ENCODE measurements around the gene NOVA2. TPM values are rescaled to one million over a fixed set of nuclear protein-coding genes. Genes with fewer than 3 reads are reported as not detected.

The NOVA2 gene
- polyA plus RNA-seq, 3 donors = 4.1 to 5.4 (median 4.2) TPM

- DNase-seq (ENCODE audit: extremely low read depth in 1 of 11, low read depth in 9 of 11, low spot score in 4 of 11) = no peak
These were observed 88.7 kb downstream of the NOVA2 start for GRCh38 chr19:45884682-45885555.

GRCh38 chr19:45883881-45884681, 89.6 kb downstream of the NOVA2 start:
- no peak for DNase-seq (ENCODE audit: extremely low read depth in 1 of 11, low read depth in 9 of 11, low spot score in 4 of 11)

Other genes with a start within 250 kb of the NOVA2 start
- 10 to 100 TPM; 12.2 to 24.4 (median 17.3) TPM for gene FBXO46, start 243.0 kb downstream of the NOVA2 start, polyA plus RNA-seq (ENCODE audit: insufficient read length in 3 of 3)
- not detected for gene MEIOSIN, start 240.4 kb downstream of the NOVA2 start, polyA plus RNA-seq (ENCODE audit: insufficient read length in 3 of 3)
- 10 to 100 TPM; 13.9 to 28.1 (median 22.7) TPM for gene SIX5, start 204.6 kb downstream of the NOVA2 start, polyA plus RNA-seq (ENCODE audit: insufficient read length in 3 of 3)
- gene DMPK, start 191.4 kb downstream of the NOVA2 start, polyA plus RNA-seq (ENCODE audit: insufficient read length in 3 of 3) = 10 to 100 TPM; 39.1 to 63.6 (median 61.2) TPM
- 10 to 100 TPM; 27.1 to 46.9 (median 40.8) TPM for gene DMWD, start 181.0 kb downstream of the NOVA2 start, polyA plus RNA-seq (ENCODE audit: insufficient read length in 3 of 3)
- gene RSPH6A, start 158.6 kb downstream of the NOVA2 start, polyA plus RNA-seq (ENCODE audit: insufficient read length in 3 of 3) = not detected
- 10 to 100 TPM; 59.7 to 76.5 (median 70.1) TPM for gene SYMPK, start 110.7 kb downstream of the NOVA2 start, polyA plus RNA-seq (ENCODE audit: insufficient read length in 3 of 3)
- under 1 TPM; 0.12 to 0.79 (median 0.22) TPM for gene FOXA3, start 109.5 kb downstream of the NOVA2 start, polyA plus RNA-seq (ENCODE audit: insufficient read length in 3 of 3)
- 10 to 100 TPM; 14.1 to 28.5 (median 24.3) TPM for gene IRF2BP1, start 87.7 kb downstream of the NOVA2 start, polyA plus RNA-seq (ENCODE audit: insufficient read length in 3 of 3)
- gene MYPOP, start 71.3 kb downstream of the NOVA2 start, polyA plus RNA-seq (ENCODE audit: insufficient read length in 3 of 3) = 1 to 10 TPM; 2.8 to 5.9 (median 4.8) TPM
- not detected for gene NANOS2, start 59.1 kb downstream of the NOVA2 start, polyA plus RNA-seq (ENCODE audit: insufficient read length in 3 of 3)
- gene CCDC61, start 21.6 kb upstream of the NOVA2 start, polyA plus RNA-seq (ENCODE audit: insufficient read length in 3 of 3) = 10 to 100 TPM in 2 of 3 donors, 1 to 10 TPM in 1; 9.5 to 16.0 (median 13.8) TPM
- under 1 TPM; 0.45 to 0.85 (median 0.70) TPM for gene PGLYRP1, start 49.2 kb upstream of the NOVA2 start, polyA plus RNA-seq (ENCODE audit: insufficient read length in 3 of 3)
- under 1 TPM; 0.37 to 0.88 (median 0.37) TPM for gene IGFL4, start 67.1 kb upstream of the NOVA2 start, polyA plus RNA-seq (ENCODE audit: insufficient read length in 3 of 3)
- not detected for gene IGFL3, start 150.8 kb upstream of the NOVA2 start, polyA plus RNA-seq (ENCODE audit: insufficient read length in 3 of 3)
- gene IGFL2, start 174.4 kb upstream of the NOVA2 start, polyA plus RNA-seq (ENCODE audit: insufficient read length in 3 of 3) = under 1 TPM in 1 of 3 donors, not detected in 2; 0.09 TPM

All from renal cortex interstitium (tissue), 11 donors.